Mononuclear cell (primary cell): Measurements from ENCODE around the gene TADA2A. TPM values are rescaled to one million over a fixed set of nuclear protein-coding genes. Genes with fewer than 3 reads are reported as not detected.

Experiments
- H3K27me3 ChIP-seq: 2 replicates; pipeline ENCODE4 v1.6.0; 2011; ENCODE audit warnings: low read length, control low read depth; ENCODE audit not compliant: insufficient read depth
- H3K4me1 ChIP-seq: 2 replicates; pipeline ENCODE4 v1.5.1; 2011; ENCODE audit warnings: mild to moderate bottlenecking, low read length, control low read depth; ENCODE audit not compliant: insufficient read depth
- H3K4me3 ChIP-seq: 2 replicates; pipeline ENCODE4 v1.5.1; 2011; ENCODE audit warnings: mild to moderate bottlenecking, low read length, moderate library complexity
- H3K9me3 ChIP-seq: 2 replicates; pipeline ENCODE4 v1.5.1; 2011; ENCODE audit warnings: low read depth, mild to moderate bottlenecking, control low read depth, low read length
- total RNA-seq: library from RNA; depleted of rRNA; stranded (reverse); fragments of >200 nt; gene quantifications from one replicate; pipeline ENCODE4 v1.2.3, GENCODE V29; 2012

TADA2A gene, protein sequence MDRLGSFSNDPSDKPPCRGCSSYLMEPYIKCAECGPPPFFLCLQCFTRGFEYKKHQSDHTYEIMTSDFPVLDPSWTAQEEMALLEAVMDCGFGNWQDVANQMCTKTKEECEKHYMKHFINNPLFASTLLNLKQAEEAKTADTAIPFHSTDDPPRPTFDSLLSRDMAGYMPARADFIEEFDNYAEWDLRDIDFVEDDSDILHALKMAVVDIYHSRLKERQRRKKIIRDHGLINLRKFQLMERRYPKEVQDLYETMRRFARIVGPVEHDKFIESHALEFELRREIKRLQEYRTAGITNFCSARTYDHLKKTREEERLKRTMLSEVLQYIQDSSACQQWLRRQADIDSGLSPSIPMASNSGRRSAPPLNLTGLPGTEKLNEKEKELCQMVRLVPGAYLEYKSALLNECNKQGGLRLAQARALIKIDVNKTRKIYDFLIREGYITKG
- total RNA-seq: 12.0 TPM

DNA sequence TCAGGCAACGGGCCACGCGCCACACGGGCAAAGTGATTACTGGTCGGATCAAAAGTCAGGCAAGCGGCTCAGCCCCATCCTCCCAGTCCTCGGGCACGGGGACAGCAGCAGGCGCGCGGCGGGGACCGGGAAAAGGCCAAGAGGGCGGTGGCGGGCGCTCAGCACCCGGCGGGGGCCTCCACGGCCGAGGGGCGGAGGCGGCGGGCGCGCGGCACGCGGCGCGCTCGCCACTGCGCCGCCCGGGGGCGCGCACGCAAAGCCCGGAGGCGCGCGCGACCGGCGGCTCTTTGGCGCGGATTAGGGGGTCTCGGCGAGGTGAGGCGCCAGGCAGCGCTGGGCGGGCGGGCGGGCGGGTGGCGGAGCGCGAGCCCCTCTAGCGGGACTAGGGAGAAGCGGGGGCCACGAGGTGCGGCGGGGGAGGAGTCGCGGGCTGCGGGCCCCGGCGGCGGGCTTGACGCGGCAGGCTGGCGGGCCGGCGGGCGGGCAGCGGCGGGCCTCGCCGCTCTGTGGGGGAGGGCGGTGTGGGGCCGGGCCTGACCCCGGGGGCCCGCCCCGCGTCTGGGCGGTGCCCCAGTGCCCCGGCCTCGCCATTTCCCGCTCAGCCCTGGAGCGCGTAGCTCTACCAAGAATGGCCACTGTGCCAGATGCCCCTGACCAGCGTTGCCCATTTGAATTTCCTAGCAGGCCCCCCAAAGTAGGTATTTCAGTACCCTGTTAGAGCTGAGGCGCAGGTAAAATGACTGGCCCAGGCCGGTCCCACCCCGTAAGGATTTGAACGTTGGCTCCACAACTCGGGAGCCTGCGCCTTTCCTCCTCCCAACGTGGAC is at the start of gene TADA2A, which contains the start of gene ACACA:
TSS of gene TADA2A (plus strand) at position 252 of the 827 bp plus-strand sequence. CDS start 4,480 bp downstream, outside the sequence.
TSS of gene ACACA (minus strand) at position 202 of the 827 bp plus-strand sequence. CDS start 537 bp downstream, outside the sequence.
- H3K4me3 ChIP-seq: peak within 1 kb of the TSS; percentile 86
- no peaks in the 10 kb centered on the region for H3K27me3 ChIP-seq
- H3K9me3 ChIP-seq: no peaks in the 10 kb centered on the region
- peaks cover 20% of the 10 kb centered on the region for H3K4me1 ChIP-seq

DNA sequence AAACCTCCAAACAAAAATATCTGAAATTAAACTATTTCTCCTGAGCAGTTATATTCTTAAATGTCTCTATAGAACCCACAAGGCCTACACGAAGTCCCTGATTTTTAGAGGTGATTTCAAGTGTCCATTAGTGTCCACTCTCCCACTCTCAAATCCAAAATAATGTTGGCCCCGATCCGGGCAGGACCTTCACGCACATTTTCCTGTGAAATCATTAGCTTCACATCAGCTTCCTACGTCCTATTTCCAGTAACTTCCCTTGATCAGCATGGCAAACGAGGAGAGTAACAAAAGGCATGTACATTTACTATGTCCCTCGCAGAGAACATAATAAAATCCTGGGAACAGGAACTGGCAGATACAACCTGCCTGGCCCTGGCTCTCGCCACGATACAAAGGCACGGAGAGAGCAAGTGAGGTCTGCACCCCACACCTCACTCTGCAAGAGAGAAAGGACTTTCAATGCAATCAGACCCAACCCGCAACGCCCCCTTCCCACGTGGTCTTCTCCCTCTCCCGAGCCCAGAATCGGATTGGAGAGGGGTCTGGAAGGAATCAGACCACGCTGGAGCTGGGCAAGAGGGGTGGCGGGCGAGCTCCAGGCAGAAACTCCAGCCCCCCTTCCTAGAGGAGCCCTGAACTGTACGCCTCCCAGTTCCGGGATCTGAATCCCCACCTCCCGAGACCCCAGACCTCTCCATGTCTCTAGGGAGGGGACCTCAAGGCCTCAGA is 48.4 kb upstream of the TADA2A start:
- Histone ChIP-seq H3K4me3 (peak overlapping the region; percentile 70), H3K27me3 (no peaks in the 10 kb centered on the region), H3K4me1 (peaks cover 20% of the 10 kb centered on the region)

DNA sequence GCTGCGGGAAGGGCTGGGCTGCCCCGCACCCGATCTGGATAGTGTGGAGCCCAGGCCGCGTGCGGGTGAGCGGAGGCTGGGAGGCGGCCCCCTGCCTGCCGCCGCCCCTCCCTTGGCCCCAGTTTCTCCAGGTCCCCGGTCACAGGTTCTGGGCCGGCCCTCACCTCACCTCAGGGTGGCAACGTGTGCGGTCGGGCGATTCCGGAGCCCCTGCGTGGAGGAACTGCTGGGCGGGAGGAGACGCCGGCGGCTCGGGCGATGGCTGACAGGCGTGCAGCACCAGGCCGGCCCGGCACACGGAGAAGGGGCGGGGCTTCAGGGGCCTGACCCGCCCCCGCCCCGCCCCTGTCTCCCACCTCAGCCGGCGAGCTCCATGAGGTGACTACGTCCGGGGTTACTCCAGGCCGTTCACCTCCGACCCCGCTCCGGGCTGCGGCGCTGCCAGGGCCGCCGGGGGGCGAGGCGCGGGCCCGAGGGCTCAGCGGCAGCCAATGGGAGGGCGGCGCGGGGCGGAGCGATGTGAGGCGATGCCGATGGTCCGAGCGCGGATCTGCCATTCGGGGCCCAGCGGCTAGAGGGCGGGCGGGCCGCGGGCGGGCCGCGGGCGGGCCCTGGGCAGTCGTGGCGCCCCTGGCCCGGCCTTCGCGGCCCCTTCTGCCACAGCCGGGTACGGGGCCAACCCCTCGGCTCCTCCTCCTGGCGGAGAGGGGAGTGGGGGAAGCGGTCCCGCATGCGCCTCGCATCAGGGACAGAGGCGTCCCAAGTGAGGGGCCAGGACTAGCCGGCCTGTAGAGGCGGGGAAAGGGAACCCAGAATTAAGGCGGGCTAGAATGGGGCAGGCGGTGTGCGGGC is 47.6 kb upstream of the TADA2A start:
- no peaks in the 10 kb centered on the region for H3K9me3 ChIP-seq
- peaks cover 20% of the 10 kb centered on the region for H3K4me1 ChIP-seq
- H3K4me3 ChIP-seq: peak overlapping the region; percentile 70
- no peaks in the 10 kb centered on the region for H3K27me3 ChIP-seq

More for the DNA sequence above, 48.4 kb upstream of the TADA2A start:
- no peaks in the 10 kb centered on the region for H3K9me3 ChIP-seq

DNA sequence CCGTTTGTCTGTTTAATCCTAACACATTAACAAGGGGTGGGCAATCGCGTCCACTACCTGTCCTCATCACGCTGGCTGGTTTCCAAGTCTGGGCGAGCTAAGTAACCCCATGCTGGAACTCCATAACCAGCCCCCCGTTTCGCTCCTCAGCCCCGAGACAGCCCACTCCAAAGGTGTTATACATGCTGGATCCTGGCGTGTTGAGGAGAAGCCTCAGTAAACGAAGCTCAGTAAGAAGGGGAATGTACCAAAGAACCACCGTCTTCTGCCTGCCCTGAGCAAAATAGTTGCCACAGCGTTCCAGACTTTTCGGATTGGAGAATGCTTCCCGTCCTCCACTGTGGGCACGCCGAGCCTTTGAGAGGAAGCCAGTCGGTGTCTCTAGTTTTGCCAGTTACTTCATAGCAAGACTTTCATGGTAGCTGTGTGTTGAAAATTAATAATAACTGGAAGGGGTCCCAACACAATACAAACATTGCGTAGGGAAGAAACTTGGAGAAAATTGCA is 47.0 kb upstream of the TADA2A start:
- Histone ChIP-seq H3K4me3 (peak overlapping the region; percentile 70), H3K9me3 (no peaks in the 10 kb centered on the region), H3K27me3 (no peaks in the 10 kb centered on the region), H3K4me1 (peaks cover 20% of the 10 kb centered on the region)

DNA sequence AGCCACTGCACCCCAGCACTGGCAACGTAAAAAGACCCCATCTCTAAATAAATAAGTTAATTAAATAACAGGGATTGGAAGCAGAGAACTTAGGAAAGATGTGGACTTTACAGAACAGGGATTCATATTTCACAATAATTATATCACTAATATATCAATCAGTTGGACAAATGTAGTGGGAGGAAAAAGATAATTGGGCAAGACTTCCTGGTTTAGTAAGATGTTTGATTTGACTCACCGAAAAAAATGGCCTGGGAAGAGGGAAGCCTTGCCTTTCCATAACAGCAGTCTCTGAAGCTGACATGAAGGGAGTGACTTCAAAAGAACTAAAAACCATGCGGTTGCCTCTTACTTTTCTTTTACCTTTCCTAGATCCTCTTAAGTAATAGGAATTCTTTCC is 46.1 kb upstream of the TADA2A start:
- H3K9me3 ChIP-seq: no peaks in the 10 kb centered on the region
- H3K4me3 ChIP-seq: no peak overlapping the region
- H3K4me1 ChIP-seq: peaks cover 20% of the 10 kb centered on the region
- H3K27me3 ChIP-seq: no peaks in the 10 kb centered on the region

DNA sequence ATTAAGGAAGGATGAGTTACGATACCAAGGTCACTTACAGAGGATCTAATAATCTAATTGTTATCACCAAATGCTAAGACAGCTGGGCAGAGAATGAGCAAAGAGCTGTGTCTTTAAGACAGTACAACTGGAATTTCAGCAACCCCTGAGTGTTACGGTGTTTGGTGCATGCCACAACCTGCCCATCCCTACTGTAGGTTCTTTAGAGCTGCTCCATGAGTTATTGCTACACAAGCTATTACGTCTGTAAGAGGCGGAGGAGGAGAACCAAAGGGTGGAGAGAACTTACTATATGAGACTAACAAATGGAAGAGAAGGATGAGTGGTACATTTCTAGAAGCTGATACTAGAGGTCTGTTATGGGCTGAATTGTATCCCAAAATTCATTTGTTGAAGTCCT is 45.1 kb upstream of the TADA2A start:
- Histone ChIP-seq H3K9me3 (no peaks in the 10 kb centered on the region), H3K27me3 (no peaks in the 10 kb centered on the region), H3K4me3 (no peak overlapping the region), H3K4me1 (peaks cover 20% of the 10 kb centered on the region)

DNA sequence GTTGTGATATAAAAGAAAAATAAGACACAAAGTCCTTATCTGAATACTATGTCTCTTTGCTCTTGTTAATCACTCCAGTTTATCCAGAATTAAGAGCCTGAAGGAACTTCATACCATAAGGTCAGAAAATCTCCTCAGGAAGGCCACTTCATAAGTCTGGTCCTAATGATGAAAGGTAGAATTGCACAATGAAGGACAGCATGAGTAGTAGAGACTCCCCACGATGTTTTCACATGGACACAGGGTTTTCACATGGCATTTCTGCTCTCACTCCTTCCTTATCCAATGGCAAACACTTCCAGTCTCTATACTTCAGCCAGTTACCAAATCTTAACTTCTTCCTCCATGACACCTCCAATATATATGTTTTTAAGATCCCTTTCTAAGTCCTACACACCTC is 41.1 kb upstream of the TADA2A start:
- no peak overlapping the region for H3K4me3 ChIP-seq
- H3K9me3 ChIP-seq: no peaks in the 10 kb centered on the region
- no peaks in the 10 kb centered on the region for H3K27me3 ChIP-seq
- H3K4me1 ChIP-seq: no peaks in the 10 kb centered on the region

DNA sequence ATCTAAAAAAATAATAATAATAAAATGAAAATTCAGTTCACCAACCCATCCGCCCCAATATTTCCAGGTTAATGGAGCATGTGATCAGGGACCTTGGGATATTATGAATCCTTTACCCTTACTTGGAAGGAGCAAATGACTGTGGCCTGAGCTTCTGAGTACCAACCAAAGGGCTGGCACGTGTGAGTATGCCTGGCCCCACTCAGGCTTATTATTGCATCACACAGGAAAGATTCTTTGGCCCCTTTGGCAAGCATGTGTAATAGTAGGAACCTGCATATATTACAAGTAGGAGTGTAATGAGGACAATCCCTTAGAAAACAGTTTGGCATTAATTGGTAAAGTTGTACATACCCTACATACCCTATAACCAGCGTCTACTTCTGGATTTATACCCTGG is 38.1 kb upstream of the TADA2A start:
- Histone ChIP-seq H3K9me3 (no peaks in the 10 kb centered on the region), H3K27me3 (no peaks in the 10 kb centered on the region), H3K4me3 (no peak overlapping the region), H3K4me1 (peaks cover 5% of the 10 kb centered on the region)

DNA sequence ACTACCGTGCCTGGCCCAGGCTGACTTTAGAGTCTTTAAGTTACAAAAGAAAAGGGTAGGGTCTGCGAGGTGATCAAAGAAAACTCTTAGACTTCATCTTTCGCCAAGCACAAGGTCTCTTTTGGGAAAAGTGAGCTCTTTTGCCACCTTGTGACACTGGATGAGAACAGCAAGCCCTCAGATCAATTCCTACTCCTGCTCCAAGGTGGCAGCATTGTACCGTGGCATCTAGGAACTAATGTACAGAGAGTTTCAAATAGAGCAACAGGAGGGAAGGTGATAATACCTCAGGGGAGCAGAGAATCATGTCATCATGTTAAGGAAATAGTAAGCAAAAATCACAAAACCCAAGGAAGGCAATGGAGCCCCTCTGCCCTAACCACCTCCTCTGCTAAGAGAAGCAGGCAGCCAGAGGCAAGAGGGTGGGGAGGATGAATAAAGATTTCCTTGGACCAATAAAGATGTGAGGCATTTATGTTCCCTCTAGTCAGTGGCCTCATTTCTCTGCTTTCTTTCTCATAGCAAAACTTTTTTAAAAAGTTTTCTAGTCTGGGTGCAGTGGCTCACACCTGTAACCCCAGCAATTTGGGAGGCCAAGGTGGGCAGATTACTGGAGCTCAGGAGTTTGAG is 33.0 kb upstream of the TADA2A start:
- H3K4me3 ChIP-seq: no peak overlapping the region
- peaks cover 7% of the 10 kb centered on the region for H3K4me1 ChIP-seq
- H3K27me3 ChIP-seq: no peaks in the 10 kb centered on the region
- no peaks in the 10 kb centered on the region for H3K9me3 ChIP-seq

DNA sequence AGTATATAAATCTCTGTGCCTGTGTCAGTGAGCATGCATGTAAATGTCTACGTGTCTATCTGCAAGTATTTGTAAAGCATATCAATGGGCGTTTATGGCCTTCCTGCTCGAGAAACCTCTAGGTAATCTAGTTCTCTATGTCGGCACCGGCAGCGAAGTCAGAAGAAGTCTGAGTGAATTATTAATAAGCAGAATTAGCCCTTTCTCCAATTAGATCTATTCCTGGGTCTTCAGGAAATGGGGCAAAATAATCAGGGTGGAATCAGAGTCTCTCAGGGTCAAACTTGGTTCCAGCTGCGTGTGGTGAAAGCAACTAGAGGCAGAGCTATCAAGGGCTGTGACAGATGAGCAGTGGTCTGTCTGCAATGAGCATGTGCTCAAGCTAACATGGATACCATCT is 31.0 kb upstream of the TADA2A start, which contains the start of gene C17orf78:
TSS of gene C17orf78 (plus strand) at position 280 of the 400 bp plus-strand sequence. CDS start at position 388, 108 bp downstream.
- no peaks in the 10 kb centered on the region for H3K9me3 ChIP-seq
- H3K27me3 ChIP-seq: no peaks in the 10 kb centered on the region
- H3K4me3 ChIP-seq: no peak within 1 kb of the TSS
- H3K4me1 ChIP-seq: peaks cover 7% of the 10 kb centered on the region

DNA sequence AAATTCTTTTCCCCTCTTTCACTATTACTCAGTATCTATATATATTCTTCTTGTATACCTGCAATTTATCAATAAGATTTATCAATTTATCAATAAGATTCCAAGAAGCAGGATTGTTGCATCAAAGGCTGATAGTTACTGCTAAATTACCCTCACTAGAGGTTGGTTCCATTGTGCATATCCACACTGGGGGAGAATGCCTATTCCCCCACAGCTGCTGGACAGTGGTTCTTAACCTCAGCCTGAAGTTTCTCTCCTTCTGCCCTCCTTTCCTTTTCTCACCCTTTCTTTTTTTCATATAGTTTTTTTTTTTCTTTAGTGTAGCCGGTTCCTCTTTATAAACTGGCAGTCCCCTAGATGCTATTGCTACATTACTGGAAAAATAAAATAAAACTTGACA is 24.6 kb upstream of the TADA2A start:
- no peaks in the 10 kb centered on the region for H3K9me3 ChIP-seq
- H3K4me3 ChIP-seq: no peak overlapping the region
- no peaks in the 10 kb centered on the region for H3K27me3 ChIP-seq
- no peaks in the 10 kb centered on the region for H3K4me1 ChIP-seq

DNA sequence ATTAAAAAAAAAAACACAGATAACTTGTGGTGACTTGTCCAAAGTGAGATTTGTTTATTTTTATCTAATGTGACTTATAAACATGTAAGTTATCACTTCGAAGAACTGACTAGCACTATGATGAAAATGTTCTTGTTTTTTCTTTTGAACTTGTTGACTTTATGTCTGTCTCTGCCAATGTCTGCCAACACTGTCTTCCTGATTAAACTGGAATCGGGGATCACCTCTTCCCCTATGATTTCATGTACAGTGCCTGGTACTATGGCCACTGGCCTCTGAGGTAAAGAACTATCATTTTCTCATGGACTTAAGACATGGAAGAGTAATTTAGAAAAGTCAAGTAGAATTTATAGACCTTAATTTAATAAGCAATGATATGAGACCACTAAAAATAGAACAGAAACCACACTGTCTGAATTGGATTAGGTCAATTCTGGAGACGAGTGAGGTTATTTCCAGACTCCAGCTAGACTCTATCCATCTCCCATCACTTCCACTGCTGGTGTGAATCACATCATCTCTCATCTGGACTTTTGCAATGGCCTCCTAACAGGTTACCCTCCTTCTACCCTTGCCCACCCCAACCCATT is 22.0 kb upstream of the TADA2A start:
- no peaks in the 10 kb centered on the region for H3K9me3 ChIP-seq
- H3K4me3 ChIP-seq: no peak overlapping the region
- no peaks in the 10 kb centered on the region for H3K27me3 ChIP-seq
- no peaks in the 10 kb centered on the region for H3K4me1 ChIP-seq

DNA sequence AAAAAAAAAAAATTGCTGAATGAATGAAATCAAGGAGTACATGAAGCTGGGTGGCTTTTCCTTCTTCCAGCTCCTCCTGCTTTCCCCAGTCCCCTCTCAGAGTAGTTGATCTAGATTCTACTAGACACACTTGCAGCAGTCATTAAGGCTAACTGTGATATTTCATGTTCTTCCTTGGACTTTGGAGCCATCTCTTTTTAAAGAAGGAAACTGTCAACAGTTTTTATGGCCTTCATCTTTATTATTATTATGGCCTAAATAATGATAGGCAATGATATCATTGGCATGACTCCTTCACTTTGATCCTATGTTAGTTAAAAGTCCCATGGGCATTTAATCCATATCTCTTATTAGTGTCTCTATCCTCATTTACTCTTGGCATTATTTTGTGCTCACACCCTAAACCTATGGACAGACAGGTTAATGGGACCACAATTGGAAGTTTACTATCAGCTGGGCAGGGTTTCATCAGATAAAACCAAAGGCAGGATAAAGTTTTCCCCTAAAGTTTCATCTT is 21.2 kb upstream of the TADA2A start:
- Histone ChIP-seq H3K27me3 (no peaks in the 10 kb centered on the region), H3K4me3 (no peak overlapping the region), H3K4me1 (no peaks in the 10 kb centered on the region), H3K9me3 (no peaks in the 10 kb centered on the region)
